ENCODE data around the gene ADAMTS14.

Gene ADAMTS14

GRCh38 chr10:70811881-70812280 lies 139.6 kb downstream of the ADAMTS14 start:
- FAIRE-seq (no peak), DNase-seq (ENCODE audit: low spot score) (no peak)

Data from urothelium cell line (cell line).